Measurements from ENCODE around the gene PRDM16. TPM values are rescaled to one million over a fixed set of nuclear protein-coding genes. Genes with fewer than 3 reads are reported as not detected.

PRDM16 gene
- total RNA-seq, 1 experiment from 2014 or later: 0.09 TPM

GRCh38 chr1:3472088-3472850, 403.3 kb downstream of the PRDM16 start:
- Mint-ChIP-seq H3K36me3 (ENCODE audit: insufficient read depth, unreplicated experiment) (peaks cover 22% of the 10 kb centered on the region), H3K27me3 (ENCODE audit: unreplicated experiment) (no peaks in the 10 kb centered on the region), H3K27ac (ENCODE audit: unreplicated experiment) (no peak overlapping the region), H3K9me3 (ENCODE audit: low read depth, unreplicated experiment) (no peaks in the 10 kb centered on the region), H3K4me3 (ENCODE audit: low read depth, unreplicated experiment) (no peak overlapping the region), H3K4me1 (ENCODE audit: low read depth, unreplicated experiment) (no peaks in the 10 kb centered on the region)
- CTCF ChIA-PET: interaction anchor here (1.9 kb wide), 1 partner anchor 19 kb away, joined by 17 read pairs; no protein-coding TSS in a partner anchor
- no TSS peak for BruUV-seq (replicated peaks)
- intact Hi-C loops (cut with micrococcal nuclease; ENCODE audit: unreplicated experiment): no loop called here
- DNase-seq: no peak
- TF ChIP-seq CTCF (IDR thresholded peaks at IDR 0.05; ENCODE audit: unreplicated experiment): no peak

GRCh38 chr1:3472906-3473305, 403.9 kb downstream of the PRDM16 start:
- H3K4me3 Mint-ChIP-seq (ENCODE audit: low read depth, unreplicated experiment): no peak overlapping the region

GRCh38 chr1:3473381-3473844, 404.4 kb downstream of the PRDM16 start:
- no TSS peak for BruUV-seq (replicated peaks)
- intact Hi-C loops (cut with micrococcal nuclease; ENCODE audit: unreplicated experiment): no loop called here
- Mint-ChIP-seq H3K27me3 (ENCODE audit: unreplicated experiment) (no peaks in the 10 kb centered on the region), H3K27ac (ENCODE audit: unreplicated experiment) (no peak overlapping the region), H3K9me3 (ENCODE audit: low read depth, unreplicated experiment) (no peaks in the 10 kb centered on the region), H3K4me3 (ENCODE audit: low read depth, unreplicated experiment) (no peak overlapping the region), H3K4me1 (ENCODE audit: low read depth, unreplicated experiment) (no peaks in the 10 kb centered on the region), H3K36me3 (ENCODE audit: insufficient read depth, unreplicated experiment) (peaks cover 29% of the 10 kb centered on the region)
- no peak for TF ChIP-seq CTCF (IDR thresholded peaks at IDR 0.05; ENCODE audit: unreplicated experiment)
- CTCF ChIA-PET: interaction anchor here (0.5 kb wide), 1 partner anchor 115 kb away, joined by 4 read pairs; no protein-coding TSS in a partner anchor
- DNase-seq: no peak

More at GRCh38 chr1:3472906-3473305, 403.9 kb downstream of the PRDM16 start:
- no peak for DNase-seq
- H3K27ac Mint-ChIP-seq (ENCODE audit: unreplicated experiment): no peak overlapping the region
- no peaks in the 10 kb centered on the region for H3K9me3 Mint-ChIP-seq (ENCODE audit: low read depth, unreplicated experiment)
- TF ChIP-seq CTCF (IDR thresholded peaks at IDR 0.05; ENCODE audit: unreplicated experiment): no peak
- H3K4me1 Mint-ChIP-seq (ENCODE audit: low read depth, unreplicated experiment): no peaks in the 10 kb centered on the region
- BruUV-seq (replicated peaks): no TSS peak
- CTCF ChIA-PET: interaction anchor here (0.5 to 1.9 kb wide), 2 partner anchors 20 to 116 kb away, joined by 4 to 17 read pairs; no protein-coding TSS in a partner anchor
- intact Hi-C loops (cut with micrococcal nuclease; ENCODE audit: unreplicated experiment): no loop called here
- H3K36me3 Mint-ChIP-seq (ENCODE audit: insufficient read depth, unreplicated experiment): peaks cover 26% of the 10 kb centered on the region
- no peaks in the 10 kb centered on the region for H3K27me3 Mint-ChIP-seq (ENCODE audit: unreplicated experiment)

GRCh38 chr1:3474016-3474415, 405.0 kb downstream of the PRDM16 start:
- Mint-ChIP-seq H3K4me3 (ENCODE audit: low read depth, unreplicated experiment) (no peak overlapping the region), H3K36me3 (ENCODE audit: insufficient read depth, unreplicated experiment) (peaks cover 33% of the 10 kb centered on the region), H3K4me1 (ENCODE audit: low read depth, unreplicated experiment) (no peaks in the 10 kb centered on the region), H3K9me3 (ENCODE audit: low read depth, unreplicated experiment) (no peaks in the 10 kb centered on the region), H3K27ac (ENCODE audit: unreplicated experiment) (no peak overlapping the region), H3K27me3 (ENCODE audit: unreplicated experiment) (no peaks in the 10 kb centered on the region)
- TF ChIP-seq CTCF (IDR thresholded peaks at IDR 0.05; ENCODE audit: unreplicated experiment): no peak
- no TSS peak for BruUV-seq (replicated peaks)
- intact Hi-C loops (cut with micrococcal nuclease; ENCODE audit: unreplicated experiment): no loop called here
- no peak for DNase-seq
- CTCF ChIA-PET: interaction anchor here (0.8 kb wide), 1 partner anchor 21 kb away, joined by 3 read pairs; no protein-coding TSS in a partner anchor
